ENCODE measurements around the gene TIGD3.

- TF ChIP-seq CTCF (conservative IDR thresholded peaks at IDR 0.05 in 1 of 2, IDR thresholded peaks at IDR 0.05 in 1 of 2; ENCODE audit: low read depth in 1 of 2, low read length in 2 of 2) (no peak), EZH2 (IDR thresholded peaks at IDR 0.05; ENCODE audit: low read length, missing control alignments) (no peak)
Measured at GRCh38 chr11:65383778-65384177, 29.2 kb downstream of the TIGD3 start.
